Dermis blood vessel endothelial cell (primary cell): ENCODE results near the gene AMFR. TPM values are rescaled to one million over a fixed set of nuclear protein-coding genes. Genes with fewer than 3 reads are reported as not detected.

Experiments
- DNase-seq: peaks from one replicate; pipeline ENCODE4 v3.0.0; 2010
- total RNA-seq: library from RNA; depleted of rRNA; stranded (reverse); fragments of >200 nt; gene quantifications from 2 replicates; pipeline ENCODE4 v1.2.3, GENCODE V29; 2014

The AMFR gene
- total RNA-seq, 1 donor from 2014 or later = 318 TPM

DNA sequence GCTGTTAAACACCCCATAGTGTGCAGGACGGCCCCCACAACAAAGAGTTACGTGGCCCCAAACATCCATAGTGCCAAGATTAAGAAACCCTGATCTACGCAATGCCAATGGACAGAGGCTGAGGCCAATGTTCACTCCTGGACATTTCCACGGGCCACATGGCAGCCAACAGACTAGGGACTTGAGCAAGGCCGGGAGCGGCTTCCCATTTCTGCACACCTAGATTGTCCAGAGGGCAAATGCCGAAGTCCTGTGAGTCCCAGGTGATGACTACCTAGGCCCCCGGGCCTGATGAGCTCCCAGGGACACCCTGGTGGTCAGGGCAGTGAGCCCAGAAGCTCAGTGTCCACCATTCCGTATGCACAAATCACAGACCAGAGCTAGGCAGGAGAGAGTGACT lies 95.5 kb downstream of the AMFR start:
- DNase-seq = no peak

DNA sequence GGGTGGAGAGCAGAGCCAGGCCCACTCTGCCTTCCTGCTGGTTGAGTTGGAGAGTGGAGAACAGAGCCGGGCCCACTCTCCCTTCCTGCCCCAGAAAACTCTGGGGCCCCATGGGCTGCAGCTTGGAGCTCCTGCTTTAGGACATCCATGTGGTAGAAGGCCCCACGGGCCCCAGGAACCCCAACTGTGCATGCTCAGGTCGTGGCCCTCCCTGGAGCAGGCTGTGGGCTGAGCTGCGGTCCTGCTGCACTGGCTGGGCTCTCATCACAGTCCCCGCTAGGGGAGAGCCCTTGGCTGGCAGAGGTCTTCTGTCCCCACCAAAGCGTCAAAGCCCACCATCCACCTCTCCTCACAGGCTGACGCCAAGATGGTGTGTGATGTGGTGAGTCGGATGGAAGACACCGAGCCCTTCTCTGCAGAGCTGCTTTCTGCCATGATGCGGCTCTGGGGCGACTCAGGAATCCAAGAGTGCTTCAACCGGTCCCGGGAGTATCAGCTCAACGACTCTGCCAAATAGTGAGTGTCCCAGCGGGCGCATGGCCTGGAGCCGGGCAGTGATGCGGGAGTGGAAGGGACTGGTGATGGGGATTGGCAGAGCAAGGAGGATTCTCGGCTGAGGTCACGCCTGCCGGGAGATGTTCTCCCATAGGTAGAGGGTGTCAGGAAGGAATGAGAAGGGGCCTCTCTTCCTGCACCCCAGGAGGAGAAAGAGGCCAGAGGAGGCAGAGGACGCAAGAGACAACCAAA lies 96.9 kb downstream of the AMFR start:
- no peak for DNase-seq

DNA sequence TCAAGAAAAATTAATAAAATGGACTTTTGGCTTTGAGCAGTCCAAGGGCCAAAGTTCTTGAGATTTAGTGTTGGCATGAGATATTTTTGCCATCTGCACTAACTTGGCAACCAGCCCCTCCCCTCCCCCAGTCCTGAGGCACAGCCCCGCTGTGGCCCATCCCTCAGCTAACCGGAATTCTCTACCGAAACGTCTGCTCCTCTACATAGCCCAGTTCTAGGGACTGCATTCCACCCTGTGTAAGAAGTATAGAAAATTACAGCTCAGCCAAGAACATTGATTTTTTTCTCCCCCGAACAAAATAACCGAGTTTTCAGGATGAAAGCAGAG lies 97.5 kb downstream of the AMFR start:
- DNase-seq = no peak

DNA sequence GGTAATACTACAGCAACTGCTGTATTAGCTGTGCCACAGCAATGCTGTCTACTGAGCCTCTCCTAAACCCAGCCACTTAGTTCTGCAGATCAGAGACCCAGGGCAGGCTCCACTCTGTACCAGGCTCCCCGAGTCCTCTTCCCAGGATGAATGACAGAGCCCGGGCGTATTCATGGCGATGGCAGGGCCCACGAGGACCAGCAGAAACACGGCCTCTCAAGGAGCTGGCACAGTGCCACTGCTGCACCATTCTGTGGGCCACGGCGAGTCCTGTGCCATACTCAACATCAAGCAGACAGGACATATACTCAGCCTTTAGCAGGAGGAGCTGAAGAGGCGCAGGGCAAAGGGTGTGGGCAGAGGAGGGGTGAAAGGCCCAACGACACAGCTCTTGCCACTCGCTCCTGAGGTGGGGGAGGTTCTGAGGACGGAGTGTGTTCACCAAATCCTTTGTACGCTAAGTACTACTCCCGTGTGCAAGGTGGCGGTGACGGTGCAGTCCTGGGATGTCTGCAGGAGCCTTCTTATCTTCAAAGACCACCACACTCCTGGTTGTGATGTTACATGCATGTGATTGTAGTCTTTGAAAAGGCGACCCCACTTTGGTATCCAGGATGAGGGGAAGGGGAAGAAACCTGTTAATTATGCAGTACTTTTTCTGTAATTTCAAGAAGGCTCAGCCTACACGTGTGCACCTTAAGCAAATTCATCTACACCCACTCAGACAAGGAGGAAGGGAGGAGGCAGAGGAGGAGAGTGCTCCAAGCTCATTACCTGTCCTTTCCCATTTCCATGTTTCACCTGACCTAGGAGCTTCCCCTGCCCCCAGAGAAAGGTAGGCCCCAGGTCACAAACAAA lies 98.0 kb downstream of the AMFR start:
- no peak for DNase-seq

DNA sequence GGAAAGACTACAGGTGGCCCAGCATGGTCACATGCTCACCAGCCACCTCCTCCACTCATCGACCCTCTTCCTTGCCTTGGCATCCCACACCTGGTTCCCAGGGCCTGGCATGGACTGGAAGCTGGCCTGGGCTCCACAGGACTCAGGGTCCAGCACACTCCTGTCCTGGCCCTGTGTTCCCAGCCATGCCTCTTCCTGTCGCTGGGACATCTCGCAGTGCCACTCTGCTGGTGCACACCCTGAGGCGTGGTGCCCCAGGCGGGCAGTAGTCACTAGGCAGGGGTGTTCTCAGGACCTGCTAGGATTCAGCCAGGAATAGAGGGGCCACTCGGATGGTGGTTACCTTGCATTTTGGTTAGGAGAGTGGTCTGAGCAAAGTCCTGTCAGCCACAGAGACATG lies 99.4 kb downstream of the AMFR start:
- no peak for DNase-seq

DNA sequence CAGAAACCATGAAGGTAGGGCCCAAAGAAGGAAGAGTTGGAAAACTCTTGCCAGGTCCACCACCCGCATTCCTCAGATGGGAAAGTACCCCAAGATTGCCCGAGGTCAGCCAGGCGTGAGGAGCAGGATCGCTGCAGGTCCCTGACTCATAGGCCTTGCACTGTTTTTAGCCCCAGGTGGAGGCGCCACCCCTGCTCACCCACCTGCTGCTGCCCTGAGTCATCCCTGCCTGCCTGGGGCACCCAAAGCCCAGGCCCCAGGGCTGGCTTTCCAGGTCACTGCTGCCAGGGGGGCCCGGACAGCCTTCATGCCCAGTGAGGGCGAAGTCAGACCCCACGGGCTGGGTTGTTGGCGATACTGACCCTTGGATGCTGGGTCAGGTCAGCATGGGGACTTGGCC lies 100.9 kb downstream of the AMFR start:
- no peak for DNase-seq

DNA sequence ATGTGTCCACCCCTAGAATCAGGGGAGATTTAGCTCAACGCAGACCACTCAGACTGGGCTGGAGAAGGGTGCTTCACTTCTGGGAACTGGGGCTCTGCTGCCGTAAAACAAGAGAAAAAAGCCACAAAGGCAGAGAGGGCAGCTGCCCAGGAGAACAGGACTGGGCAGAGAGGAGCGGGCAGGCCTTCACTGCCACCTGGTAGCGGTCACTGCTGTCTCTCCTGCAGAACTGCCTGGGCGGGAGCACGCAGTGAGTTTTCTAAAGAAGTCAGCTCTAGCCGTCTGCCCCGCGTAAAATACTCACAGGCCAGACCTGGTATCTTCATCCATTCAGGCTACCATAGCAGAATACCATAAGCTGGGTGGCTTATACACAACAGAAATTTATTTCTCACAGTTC lies 103.8 kb downstream of the AMFR start:
- no peak for DNase-seq

DNA sequence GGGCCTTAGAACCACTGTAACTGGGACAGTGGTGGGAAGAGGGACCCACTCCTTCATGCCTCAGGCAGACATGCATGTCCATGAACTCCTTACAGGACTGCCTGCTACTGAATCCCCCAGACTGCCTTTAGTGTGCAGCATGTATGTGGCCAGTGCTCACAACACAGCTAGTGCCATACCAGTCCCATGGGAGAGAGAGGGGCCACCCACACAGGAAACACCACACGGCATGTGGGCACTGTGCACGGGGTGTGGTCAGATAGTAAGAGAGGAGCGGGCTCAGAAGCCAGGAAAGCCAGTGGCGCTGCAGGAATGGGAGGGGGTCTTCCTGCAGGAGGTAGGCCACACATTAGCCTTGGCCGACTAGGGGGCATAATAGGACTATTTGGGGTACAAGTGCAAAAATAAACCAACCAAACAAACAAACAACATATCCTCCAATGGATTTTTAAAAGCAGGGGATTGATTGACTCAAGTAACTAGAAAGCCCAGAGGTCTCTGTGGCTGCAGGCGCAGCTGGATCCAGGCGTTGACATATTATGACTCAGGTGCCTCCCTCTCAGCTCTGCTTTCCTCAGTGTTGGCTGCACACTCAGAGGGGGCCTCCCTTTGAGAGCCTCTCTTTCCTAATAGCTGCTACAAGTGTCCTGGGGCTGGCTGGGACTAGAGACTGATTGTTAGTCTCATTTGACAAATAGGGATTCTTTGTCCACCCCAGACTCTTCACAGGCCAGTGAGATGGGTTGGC lies 104.4 kb downstream of the AMFR start:
- DNase-seq = no peak

DNA sequence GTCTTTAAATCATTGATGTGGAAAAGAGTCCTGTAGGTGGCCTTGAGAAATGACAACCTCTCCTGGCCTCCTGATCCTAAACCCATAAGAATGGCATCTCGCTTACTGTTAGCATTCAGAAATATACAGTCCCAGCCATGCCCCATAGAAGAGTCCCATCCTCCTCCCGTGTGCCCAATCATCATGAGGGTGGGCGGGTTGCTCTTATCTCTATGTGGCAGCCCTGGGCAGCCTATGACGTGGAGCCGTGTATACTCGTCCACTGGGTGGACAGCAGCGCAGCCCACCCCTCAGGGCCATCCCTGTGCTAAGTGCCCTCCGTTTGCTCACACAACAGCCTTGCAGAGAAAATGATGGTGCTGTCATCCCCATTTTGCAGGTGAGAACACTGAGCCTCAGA lies 105.3 kb downstream of the AMFR start:
- DNase-seq = no peak

DNA sequence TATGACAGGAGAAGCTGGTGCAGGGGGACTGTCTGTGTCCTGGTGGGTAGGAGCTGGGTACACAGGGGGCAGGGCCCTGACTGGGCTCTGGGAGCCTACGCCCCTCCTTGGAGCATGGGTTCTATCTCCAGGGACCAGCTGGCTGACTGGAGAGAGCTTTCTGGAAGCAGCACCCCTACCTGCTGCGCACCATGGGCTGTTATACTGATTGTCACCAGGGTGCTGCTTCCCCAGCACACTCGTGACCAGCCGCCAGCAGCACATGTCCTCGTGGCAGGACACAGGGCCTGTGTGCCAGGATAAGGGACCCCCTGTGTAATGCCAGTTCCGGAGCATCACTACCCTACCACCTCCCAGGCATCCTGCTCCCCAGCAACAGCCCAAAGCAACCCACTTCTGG lies 106.0 kb downstream of the AMFR start:
- DNase-seq = no peak

DNA sequence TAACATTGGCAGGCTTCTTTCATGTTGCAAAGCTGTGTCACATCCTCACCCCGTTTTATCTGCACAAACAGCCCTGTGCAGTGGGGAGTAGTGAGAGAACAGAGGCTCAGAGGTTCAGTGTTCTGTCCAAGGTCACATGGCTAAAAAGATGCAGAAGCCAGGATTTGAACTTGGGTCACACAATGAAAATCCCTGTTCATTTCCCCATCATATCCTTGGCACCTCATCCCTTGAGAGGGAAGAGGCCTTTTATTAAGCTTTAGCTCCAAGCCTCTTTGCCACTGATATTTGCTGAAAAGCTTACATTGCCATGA lies 106.6 kb downstream of the AMFR start:
- DNase-seq = no peak

DNA sequence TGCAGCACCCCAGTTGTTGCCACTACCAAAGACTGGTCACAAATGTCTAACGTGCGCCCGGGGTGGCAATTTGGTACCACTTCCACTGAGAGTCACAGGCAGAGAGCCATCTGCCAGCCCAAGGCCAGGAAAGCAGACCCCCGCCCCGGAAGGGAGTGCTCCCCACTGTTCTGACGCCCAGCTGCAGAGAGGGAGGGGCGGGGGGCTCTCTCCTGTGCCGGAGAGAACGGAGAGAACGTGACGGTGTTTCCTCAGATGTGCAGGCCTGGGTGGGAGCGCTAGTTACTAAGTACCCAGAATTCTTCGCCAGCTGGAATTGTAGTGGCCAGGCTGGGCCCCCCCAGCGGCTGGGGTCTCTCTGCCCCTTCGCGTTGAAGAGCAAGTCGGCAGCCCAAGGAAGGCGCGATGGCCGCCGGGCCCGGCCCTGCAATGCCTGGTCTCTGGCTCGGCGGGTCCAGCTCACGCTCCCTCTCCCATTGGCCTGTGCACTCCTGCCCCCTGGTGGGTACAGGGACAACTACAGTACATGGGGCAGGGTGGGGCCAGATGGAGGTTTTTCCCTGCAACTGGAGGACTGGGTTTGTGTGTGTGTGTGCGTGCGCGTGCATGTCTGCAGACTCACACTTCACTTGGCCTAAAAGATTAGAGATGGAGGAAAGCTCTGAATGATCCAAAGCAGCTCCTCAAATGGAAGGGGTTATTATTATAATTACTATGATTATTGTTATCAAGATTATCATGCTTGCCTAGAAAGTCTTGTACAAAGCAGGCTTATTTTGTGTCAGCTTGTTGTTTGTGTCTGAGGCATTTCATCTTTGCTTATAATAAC lies 107.1 kb downstream of the AMFR start:
- DNase-seq = peak; percentile 82

DNA sequence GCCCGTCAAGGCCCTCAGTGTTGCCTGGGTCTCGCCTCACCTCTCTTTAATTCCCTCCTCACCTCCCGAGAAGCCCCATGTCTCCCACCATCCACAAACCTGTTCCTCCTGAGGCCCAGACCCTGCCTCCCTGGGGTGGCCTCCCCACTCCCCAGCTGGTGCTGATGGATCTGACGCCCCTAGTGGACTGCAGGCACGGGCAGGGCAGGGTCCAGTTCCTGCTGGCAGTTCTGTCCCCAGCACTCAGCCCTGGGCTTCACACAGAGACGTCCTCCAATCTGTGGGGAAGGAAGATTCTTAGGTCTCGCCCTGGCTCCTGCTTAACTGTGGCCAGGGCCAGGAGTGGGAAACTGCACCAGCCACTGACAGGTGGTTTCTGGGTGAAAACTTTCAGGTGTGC lies 108.8 kb downstream of the AMFR start:
- DNase-seq = no peak

DNA sequence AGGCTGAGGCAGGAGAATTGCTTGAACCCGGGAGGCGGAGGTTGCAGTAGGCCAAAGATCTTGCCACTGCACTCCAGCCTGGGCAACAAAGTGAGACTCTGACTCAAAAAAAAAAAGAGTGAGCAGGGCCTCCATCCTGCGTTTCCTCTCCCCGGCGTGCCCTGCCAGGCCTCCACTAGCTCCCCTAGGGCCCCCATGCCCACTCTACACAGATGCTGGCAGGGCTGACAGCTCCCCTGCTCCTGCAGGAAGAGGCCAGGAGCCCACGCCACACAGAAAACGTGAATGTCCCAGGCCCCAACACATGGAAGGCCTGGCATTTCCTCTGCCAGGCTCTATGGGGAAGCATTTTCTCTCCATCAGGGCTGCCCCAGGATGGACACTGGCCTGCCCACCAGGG lies 109.4 kb downstream of the AMFR start:
- no peak for DNase-seq

DNA sequence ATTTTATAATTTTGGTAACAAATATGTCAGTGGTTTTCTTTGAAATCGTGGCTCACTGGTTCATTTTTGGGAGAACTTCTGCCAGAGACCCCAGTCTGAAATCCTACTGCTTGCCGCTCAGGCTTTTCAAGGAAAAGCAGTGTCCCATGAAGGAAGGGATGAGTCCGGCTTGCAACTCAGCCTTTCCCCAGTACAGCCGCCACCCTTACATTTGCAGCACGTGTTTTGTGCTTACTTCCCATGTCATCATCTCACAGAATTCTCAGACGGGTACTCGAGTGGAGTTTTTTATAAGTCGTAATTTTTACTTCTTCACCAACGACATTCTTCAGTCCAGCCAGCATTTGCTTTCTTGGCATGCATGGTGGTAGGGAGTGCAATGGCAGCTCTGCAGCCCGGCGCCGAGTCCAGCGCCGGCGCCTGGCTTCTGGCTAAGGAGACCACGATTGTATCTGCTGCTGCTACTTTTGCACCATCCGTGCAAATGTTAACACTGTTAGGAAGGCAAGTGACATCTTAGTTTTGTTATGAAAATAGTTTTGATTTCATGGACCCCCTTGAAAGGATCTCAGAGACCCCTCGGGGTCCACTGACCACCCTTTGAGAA lies 111.0 kb downstream of the AMFR start:
- no peak for DNase-seq

DNA sequence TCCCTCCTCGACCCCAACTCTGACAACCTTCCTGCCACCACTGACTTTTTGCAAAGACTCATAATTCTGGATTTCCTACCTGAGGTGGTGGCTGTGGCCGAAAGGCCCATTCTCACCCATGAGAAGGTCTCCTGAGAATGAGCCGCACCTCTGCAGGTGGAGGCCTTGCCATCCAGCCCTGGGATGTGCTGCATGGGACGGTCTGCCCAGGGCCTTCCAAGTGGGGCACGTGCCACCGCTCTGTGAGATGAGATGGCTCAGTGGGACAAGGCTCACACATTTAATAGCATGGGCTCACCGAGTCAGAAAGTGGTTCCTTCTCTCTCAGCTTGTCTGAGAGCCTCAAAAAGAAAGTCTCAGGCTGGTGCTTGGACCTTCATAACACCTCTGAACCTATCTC lies 112.8 kb downstream of the AMFR start:
- DNase-seq = no peak

DNA sequence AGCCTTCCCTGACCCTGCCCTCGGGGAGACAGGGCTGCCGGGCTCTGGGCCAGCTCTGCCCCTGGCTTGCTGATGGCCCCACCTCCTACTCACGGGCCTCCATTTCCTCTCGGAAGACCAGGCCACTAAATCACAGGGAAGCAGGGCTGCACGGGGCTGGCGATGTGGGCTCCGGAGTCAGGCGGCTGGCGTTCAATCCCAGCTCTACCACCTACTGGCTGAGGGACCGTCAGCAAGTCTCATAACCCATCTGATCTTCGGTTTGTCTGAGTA lies 113.4 kb downstream of the AMFR start:
- DNase-seq = peak; percentile 11

Other genes starting within 250 kb of the AMFR start
- under 0.01 TPM in 1 of 2 replicates, not detected in the other for gene GNAO1, start 234.1 kb downstream of the AMFR start, total RNA-seq
- gene NUDT21, start 25.8 kb upstream of the AMFR start, total RNA-seq = 102 and 147 TPM in 2 replicates
- 71.6 and 155 TPM in 2 replicates for gene OGFOD1, start 26.0 kb upstream of the AMFR start, total RNA-seq
- gene BBS2, start 94.5 kb upstream of the AMFR start, total RNA-seq = 40.6 and 52.2 TPM in 2 replicates
- not detected in 2 replicates for gene MT4, start 139.5 kb upstream of the AMFR start, total RNA-seq
- not detected in 2 replicates for gene MT3, start 164.0 kb upstream of the AMFR start, total RNA-seq
- gene MT2A, start 183.0 kb upstream of the AMFR start, total RNA-seq = 21.3 and 82.5 TPM in 2 replicates
- gene MT1E, start 200.2 kb upstream of the AMFR start, total RNA-seq = 13.8 and 103 TPM in 2 replicates
- 0.34 and 0.98 TPM in 2 replicates for gene MT1M, start 207.1 kb upstream of the AMFR start, total RNA-seq
- 2.3 TPM in 1 of 2 replicates, not detected in the other for gene MT1A, start 213.1 kb upstream of the AMFR start, total RNA-seq
- not detected in 2 replicates for gene MT1B, start 226.3 kb upstream of the AMFR start, total RNA-seq
- gene MT1F, start 232.4 kb upstream of the AMFR start, total RNA-seq = 0.34 and 0.93 TPM in 2 replicates
- not detected in 2 replicates for gene MT1G, start 242.5 kb upstream of the AMFR start, total RNA-seq
- gene MT1H, start 244.3 kb upstream of the AMFR start, total RNA-seq = not detected in 2 replicates